Smooth muscle cell (in vitro differentiated cells): ENCODE measurements around the gene GDAP1L1. TPM values are rescaled to one million over a fixed set of nuclear protein-coding genes. Genes with fewer than 3 reads are reported as not detected.

ENCODE experiments used
- DNase-seq: peaks from one replicate; lab custom pipeline; 2025; ENCODE audit not compliant: unreplicated experiment; lab: John Stamatoyannopoulos, UW
- H2AFZ ChIP-seq: fragments of 200-600 bp; sonication (generic); 2 replicates; pipeline ENCODE4 v1.6.0; 2016; ENCODE audit warnings: antibody characterized with exemption, low read depth, mild to moderate bottlenecking
- H3F3A ChIP-seq: fragments of 200-600 bp; sonication (generic); 2 replicates; pipeline ENCODE4 v1.6.0; 2017; ENCODE audit warnings: antibody characterized with exemption, low read depth
- H3K27ac ChIP-seq: fragments of 200-600 bp; sonication (generic); 2 replicates; pipeline ENCODE4 v1.5.1; 2016; ENCODE audit warnings: low read depth, mild to moderate bottlenecking
- H3K27me3 ChIP-seq: fragments of 200-600 bp; sonication (generic); 2 replicates; pipeline ENCODE4 v1.6.1; 2016; ENCODE audit warnings: low read depth, mild to moderate bottlenecking
- H3K36me3 ChIP-seq: fragments of 200-600 bp; sonication (generic); 2 replicates; pipeline ENCODE4 v1.5.1; 2016; ENCODE audit warnings: low read depth
- H3K4me1 ChIP-seq: fragments of 200-600 bp; sonication (generic); 2 replicates; pipeline ENCODE4 v1.5.1; 2016; ENCODE audit warnings: low read depth
- H3K4me2 ChIP-seq: fragments of 200-600 bp; sonication (generic); 2 replicates; pipeline ENCODE4 v1.6.0; 2016; ENCODE audit warnings: mild to moderate bottlenecking
- H3K4me3 ChIP-seq: fragments of 200-600 bp; sonication (generic); 2 replicates; pipeline ENCODE4 v1.5.1; 2016; ENCODE audit warnings: mild to moderate bottlenecking
- H3K79me2 ChIP-seq: fragments of 200-600 bp; sonication (generic); 2 replicates; pipeline ENCODE4 v1.6.0; 2016; ENCODE audit warnings: low read depth, mild to moderate bottlenecking
- H3K9ac ChIP-seq: fragments of 200-600 bp; sonication (generic); 2 replicates; pipeline ENCODE4 v1.6.0; 2016; ENCODE audit warnings: low read depth
- H3K9me3 ChIP-seq: fragments of 200-600 bp; sonication (generic); replicated peaks from 2 replicates; pipeline ENCODE4 v1.5.1; 2016; ENCODE audit warnings: low read depth
- H4K20me1 ChIP-seq: fragments of 200-600 bp; sonication (generic); 2 replicates; pipeline ENCODE4 v1.6.0; 2016; ENCODE audit warnings: low read depth
- CTCF ChIP-seq: fragments of 200-600 bp; sonication (generic); IDR thresholded peaks from 2 replicates; pipeline ENCODE4 v1.5.1; 2017; ENCODE audit warnings: borderline replicate concordance, mild to moderate bottlenecking, antibody characterized with exemption; ENCODE audit not compliant: insufficient read depth, poor library complexity, severe bottlenecking
- WGBS: methylation state at CpG from one replicate; pipeline ENCODE4 v1.1.7; 2016; ENCODE audit warnings: low lambda C conversion rate; 5-methylcytosine and 5-hydroxymethylcytosine counted together
- polyA plus RNA-seq: library from polyadenylated mRNA; unstranded; fragments of >200 nt; fragmentation: Nextera tagmentation; extraction: Ambion mirVana; gene quantifications from 2 replicates; pipeline ENCODE4 v1.2.1, GENCODE V29; 2016
- total RNA-seq: library from RNA; depleted of rRNA; stranded (reverse); fragments of >200 nt; gene quantifications from 2 replicates; pipeline ENCODE4 v1.2.3, GENCODE V29; 2014

The GDAP1L1 gene
- total and polyA plus RNA-seq, 2 experiments from 2014 or later = not detected

DNA sequence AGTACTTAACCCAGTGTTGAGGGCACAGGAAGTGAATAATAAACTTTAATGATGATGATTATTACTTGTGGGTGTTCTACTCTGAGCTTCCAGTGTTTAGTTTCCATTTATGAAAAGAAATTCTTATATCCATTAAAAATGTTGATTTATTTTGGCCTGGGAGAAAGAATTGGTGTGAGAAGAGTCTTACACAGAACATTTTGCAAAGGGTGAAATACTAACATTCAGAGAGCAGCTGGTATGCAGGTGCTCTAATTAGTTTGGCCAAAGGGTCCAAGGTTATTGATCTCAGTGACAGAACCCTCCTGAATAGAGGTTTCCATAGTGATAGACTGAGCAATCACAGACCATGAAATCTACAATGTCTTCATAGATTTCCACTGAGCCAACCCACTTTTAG, 41.0 kb upstream of the GDAP1L1 start:
- peaks cover under 1% of the 10 kb centered on the region for H3F3A ChIP-seq
- H3K27ac ChIP-seq = no peak overlapping the region
- no peak overlapping the region for H3K4me3 ChIP-seq
- H3K9ac ChIP-seq = no peak overlapping the region
- no peaks in the 10 kb centered on the region for H3K27me3 ChIP-seq
- peaks cover 81% of the 10 kb centered on the region for H3K79me2 ChIP-seq
- H4K20me1 ChIP-seq = peaks cover 63% of the 10 kb centered on the region
- no peak overlapping the region for H3K4me2 ChIP-seq
- H3K36me3 ChIP-seq = peaks cover 7% of the 10 kb centered on the region
- DNase-seq = no peak
- H3K9me3 ChIP-seq = no peaks in the 10 kb centered on the region
- peaks cover 24% of the 10 kb centered on the region for H3K4me1 ChIP-seq
- no peak overlapping the region for H2AFZ ChIP-seq
- no peak for TF ChIP-seq CTCF

- H3K79me2 ChIP-seq = peaks cover 70% of the 10 kb centered on the region
- H3K4me2 ChIP-seq = no peak overlapping the region
- H3F3A ChIP-seq = peaks cover 5% of the 10 kb centered on the region
- 82% methylated on average over 3 of the region's 3 CpGs for WGBS
- no peaks in the 10 kb centered on the region for H3K27me3 ChIP-seq
- H3K27ac ChIP-seq = no peak overlapping the region
- peaks cover 31% of the 10 kb centered on the region for H3K4me1 ChIP-seq
- no peak for DNase-seq
- H2AFZ ChIP-seq = no peak overlapping the region
- no peak overlapping the region for H3K4me3 ChIP-seq
- peaks cover 52% of the 10 kb centered on the region for H4K20me1 ChIP-seq
- H3K9ac ChIP-seq = peak overlapping the region; percentile 10
- no peak for TF ChIP-seq CTCF
- peaks cover 4% of the 10 kb centered on the region for H3K36me3 ChIP-seq
- H3K9me3 ChIP-seq = no peaks in the 10 kb centered on the region
Measured at GRCh38 chr20:44207126-44207723, 39.9 kb upstream of the GDAP1L1 start.

GRCh38 chr20:44208165-44208564, 38.9 kb upstream of the GDAP1L1 start:
- Histone ChIP-seq H3K27ac (peak overlapping the region; percentile 93), H3K4me1 (peaks cover 31% of the 10 kb centered on the region), H2AFZ (no peak overlapping the region), H3F3A (peaks cover 5% of the 10 kb centered on the region), H3K9ac (no peak overlapping the region), H3K27me3 (no peaks in the 10 kb centered on the region), H3K79me2 (peaks cover 61% of the 10 kb centered on the region), H3K4me2 (peak overlapping the region; percentile 86), H3K9me3 (no peaks in the 10 kb centered on the region), H3K36me3 (no peaks in the 10 kb centered on the region), H3K4me3 (peak overlapping the region; percentile 75), H4K20me1 (peaks cover 43% of the 10 kb centered on the region)
- TF ChIP-seq CTCF = no peak
- DNase-seq = no peak
- 78% methylated on average over 7 of the region's 7 CpGs for WGBS

- no peaks in the 10 kb centered on the region for H3K36me3 ChIP-seq
- H3K27me3 ChIP-seq = no peaks in the 10 kb centered on the region
- H3K79me2 ChIP-seq = peaks cover 55% of the 10 kb centered on the region
- no peak overlapping the region for H2AFZ ChIP-seq
- peaks cover 31% of the 10 kb centered on the region for H3K4me1 ChIP-seq
- H3F3A ChIP-seq = peaks cover 5% of the 10 kb centered on the region
- WGBS = 60% methylated on average over 7 of the region's 7 CpGs
- H3K27ac ChIP-seq = peak overlapping the region; percentile 93
- H3K4me2 ChIP-seq = peak overlapping the region; percentile 86
- no peaks in the 10 kb centered on the region for H3K9me3 ChIP-seq
- H3K9ac ChIP-seq = no peak overlapping the region
- peaks cover 38% of the 10 kb centered on the region for H4K20me1 ChIP-seq
- no peak for DNase-seq
- no peak for TF ChIP-seq CTCF
- peak overlapping the region; percentile 75 for H3K4me3 ChIP-seq
Measured at GRCh38 chr20:44208770-44209169, 38.3 kb upstream of the GDAP1L1 start.
